Midbrain (tissue), 1 donor: Measurements from ENCODE around the gene SCTR.

Source experiments
- DNase-seq: peaks from one replicate; lab custom pipeline; 2025; lab: John Stamatoyannopoulos, UW

The SCTR gene

DNA sequence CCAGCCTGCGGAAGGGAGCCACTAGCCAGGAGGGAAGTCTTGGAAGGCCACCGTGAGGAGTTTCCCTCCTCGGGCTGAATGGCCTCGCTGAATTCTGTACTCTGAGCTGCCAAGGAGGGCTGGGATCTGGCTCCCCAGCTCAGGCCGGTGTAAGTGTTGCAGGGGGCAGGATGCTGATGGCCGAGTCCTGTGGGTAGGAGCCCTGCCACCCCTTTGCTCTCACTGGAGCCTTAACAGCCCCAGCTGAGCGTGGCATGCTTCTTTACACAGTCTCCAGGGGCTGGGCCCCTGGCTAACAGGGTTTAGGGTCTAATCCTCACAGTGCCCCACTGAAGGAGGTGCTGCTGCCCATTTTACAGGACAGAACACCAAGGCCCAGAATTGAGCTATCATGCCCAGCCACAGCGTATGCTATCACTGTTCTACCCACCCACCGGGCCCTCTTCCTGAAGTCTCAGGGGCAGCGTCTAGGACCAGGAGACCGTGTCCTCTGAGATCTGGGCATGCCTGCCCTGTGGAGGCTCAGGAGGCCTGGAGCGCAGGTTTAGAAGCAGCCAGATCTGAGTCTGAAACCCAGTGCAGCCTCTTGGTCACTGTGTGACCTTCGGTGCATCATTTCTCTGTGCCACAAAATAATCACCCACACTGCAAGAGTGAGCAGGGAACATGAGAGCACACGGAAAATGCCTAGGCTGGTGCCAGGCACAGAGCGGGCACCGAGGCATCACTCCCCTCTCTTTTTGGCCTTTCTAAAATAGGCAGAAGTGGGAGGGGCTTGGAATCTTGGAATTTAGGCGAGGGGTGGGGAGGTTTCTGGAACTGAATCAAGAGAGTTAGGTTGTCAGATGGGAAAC lies 49.7 kb downstream of the SCTR start:
- no peak for DNase-seq

DNA sequence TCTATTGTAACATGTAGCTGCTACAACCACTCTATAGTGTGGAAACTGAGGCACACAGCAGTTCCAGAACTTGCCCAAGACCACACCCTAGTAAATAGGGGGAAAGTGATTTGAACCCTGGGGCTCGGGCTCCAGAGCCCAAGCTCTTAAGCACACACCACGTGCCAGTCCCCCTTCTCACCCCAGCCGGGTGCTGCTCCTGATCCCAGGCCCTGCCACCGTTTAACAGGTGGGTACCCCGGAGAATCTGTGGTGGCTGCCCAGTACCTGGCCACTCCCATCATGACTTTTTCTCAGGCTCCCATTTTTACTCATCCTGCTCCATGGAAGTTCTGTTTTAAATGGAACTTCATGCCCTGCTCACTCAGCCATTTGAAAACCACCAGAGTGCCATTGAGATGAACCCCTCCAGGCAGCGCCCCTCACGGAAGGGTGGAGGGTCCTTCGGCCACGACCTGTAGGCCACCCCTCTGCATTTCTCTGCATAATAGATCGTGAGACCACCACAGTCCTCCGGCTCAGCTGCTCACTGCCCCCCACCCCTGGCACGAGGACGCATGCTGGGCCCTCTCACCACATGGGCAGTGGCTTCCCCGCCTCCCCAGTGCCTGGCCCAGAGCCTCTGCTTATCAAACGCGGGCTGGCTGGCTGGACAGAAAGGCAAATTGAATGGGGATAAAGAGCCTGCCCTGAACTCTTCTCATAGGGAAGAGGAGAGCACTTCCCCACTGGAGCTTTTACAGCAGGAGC lies 50.5 kb downstream of the SCTR start:
- DNase-seq: no peak

DNA sequence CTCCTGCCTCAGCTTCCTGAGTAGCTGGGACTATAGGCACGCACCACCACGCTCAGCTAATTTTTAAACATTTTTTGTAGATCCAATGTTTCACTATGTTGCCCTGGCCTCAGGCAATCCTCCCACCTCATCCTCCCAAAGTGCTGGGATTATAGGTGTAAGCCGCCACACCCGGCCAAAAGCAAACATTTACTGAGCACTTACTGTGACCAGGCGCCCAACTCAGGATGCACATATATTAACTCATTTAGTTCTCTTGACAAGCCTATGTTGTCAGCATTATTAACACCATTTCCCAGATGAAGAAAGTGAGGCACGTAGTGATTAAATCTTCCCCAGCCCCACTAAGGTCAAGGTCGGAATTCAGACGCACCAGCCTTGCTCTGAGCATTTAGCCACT lies 51.5 kb downstream of the SCTR start:
- DNase-seq: no peak

DNA sequence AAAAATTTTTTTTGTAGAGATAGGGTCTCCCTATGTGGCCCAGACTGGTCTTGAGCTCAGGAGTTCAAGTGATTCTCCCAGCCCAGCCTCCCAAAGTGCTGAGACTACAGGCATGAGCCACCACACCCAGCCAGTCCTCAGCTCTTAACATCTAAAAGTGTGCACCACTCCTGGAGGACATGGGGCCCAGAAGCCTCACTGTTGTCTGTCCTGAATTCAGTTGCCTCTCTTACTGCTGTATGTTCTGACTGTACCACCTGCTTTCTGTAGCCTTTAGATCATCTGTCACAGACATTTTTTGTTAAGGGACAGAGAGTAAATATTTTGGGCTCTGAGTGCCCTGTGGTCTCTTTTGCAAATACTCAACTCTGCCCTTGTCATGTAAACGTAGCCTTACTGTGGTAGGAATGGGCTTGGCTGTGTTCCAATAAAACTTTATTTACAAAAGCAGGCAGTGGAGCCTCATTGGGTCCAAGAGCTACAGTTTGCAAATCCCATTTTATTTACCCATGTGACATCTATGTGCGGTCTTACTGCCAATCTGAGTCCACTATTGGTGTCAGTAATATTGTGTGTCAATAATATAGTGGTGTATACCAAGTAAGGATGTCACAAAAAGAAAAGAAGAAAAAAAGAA lies 54.5 kb downstream of the SCTR start:
- DNase-seq: no peak

DNA sequence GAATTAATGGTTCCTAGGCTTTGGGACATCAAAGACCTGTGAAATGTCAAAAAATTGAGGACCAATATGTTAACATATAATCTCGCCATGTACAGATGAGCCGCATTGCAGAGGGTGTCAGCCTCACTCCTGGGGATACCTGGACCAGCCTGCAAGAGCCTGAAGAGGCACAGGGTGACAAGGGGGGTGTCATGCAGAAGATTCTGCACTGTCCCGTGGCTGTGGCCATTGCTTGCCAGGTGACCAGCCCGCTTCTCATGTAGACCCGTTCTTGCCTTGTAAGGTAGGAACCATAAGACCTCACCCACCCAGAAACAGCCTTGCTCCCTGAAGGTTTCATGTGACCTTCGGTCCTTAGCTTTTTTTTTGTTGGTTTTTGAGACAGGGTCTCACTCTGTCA lies 55.2 kb downstream of the SCTR start:
- DNase-seq: no peak

DNA sequence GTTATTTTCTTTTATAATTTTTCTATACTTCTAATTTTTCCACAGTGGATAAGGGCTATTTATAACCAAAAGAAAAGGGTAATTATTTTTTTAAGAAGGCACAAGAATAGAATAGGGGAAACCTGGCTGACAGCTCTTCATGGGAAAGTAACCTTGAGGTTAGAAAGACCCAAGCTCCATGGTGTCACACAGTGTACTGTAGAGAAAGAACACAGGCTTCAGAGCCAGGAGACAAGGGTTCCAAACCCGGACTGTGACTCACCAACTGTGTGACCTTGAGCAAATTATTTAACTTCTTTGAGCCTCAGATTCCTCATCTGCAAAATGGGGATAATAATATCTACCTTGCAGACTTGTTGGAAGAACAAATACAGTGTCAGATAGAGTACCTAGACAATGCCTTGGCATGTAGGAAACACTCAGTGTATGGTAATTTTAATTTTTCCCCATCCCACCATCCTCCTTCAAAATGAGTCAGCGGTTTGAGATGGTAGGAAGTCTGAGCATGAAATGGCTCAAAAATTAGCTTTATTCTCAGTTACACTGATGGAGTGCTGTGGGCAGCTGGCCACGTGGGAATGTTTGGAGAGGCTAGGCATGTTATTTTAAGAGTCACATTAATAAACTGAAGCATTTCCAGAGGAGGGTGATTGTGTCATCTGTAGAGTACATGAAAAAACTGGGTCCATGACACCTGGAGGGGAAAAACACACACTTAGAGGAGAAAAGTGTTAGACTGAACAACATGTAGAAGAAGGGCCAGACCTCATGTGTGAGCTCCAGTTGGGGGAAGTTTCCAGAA lies 55.9 kb downstream of the SCTR start:
- no peak for DNase-seq

DNA sequence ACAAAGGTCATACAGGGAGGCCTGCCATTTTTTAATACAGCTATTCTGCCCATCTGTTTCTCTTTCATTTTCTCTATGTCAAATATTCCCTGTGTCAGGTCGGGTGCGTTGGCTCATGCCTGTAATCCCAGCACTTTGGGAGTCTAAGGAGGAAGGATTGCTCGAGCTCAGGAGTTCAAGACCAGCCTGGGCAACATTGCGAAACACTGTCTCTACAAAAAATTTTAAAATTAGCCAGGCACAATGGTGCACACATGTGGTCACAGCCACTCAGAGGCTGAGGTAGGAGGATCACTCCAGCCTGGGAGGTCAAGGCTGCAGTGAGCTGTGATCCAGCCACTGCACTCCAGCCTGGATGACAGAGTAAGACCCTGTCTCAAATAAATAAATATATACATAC lies 57.9 kb downstream of the SCTR start:
- DNase-seq: no peak

DNA sequence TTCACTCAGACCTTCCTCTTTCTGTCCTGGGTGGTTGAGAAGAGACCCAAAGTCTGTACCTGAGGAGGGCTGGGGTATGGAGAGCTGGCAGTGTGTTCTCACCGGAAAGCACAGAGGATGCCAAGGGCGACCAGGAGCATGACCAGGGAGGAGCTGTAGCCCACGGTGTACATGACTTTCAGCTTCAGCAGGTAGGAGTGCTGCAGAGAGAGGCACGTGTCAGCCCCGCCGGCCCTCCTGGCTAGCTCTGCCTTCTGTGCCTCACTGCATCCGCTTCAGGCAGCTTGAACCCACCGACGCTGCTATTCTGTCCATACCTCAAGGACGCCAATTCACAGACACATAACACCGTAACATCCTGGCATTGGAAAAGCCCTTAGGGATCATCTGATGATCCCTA lies 58.6 kb downstream of the SCTR start:
- DNase-seq: no peak

DNA sequence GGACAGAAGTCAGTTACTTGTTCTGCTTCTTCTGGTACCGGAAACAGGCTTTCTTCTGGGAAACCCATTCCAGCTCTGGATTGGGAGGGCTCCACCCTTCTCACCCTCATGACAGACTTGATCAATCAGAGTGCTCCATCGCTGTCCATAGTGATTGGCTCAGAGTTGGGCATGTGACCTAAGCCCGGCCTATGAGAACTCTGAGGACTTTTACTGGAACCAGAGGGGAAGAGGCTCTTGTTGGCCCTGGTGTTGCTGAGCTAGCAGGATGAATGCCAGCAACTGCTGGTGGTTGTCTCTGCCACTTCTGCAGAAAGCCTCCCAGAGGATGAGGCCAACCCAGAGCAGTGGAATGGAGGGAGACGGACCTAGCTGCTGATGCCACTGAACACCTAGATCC lies 59.3 kb downstream of the SCTR start:
- DNase-seq: no peak

DNA sequence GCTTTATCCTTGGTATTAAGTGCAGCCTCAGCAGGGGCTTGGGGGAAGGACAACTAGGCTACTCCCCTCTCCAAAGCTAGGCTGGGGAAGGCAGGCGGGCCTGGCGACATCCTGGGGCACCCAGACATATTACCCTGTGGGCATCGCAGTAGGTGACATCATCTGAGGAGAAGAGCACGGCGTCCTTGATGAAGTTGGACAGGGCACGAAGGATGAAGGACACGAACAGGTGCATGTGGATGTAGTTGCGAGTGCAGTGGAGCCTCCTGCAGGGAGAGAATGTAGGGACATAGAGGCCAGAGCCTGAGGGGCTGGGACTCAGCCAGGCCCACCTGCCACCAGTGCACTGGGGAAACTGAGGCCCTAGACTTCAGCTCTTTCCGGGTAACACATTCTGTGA lies 60.3 kb downstream of the SCTR start:
- no peak for DNase-seq

DNA sequence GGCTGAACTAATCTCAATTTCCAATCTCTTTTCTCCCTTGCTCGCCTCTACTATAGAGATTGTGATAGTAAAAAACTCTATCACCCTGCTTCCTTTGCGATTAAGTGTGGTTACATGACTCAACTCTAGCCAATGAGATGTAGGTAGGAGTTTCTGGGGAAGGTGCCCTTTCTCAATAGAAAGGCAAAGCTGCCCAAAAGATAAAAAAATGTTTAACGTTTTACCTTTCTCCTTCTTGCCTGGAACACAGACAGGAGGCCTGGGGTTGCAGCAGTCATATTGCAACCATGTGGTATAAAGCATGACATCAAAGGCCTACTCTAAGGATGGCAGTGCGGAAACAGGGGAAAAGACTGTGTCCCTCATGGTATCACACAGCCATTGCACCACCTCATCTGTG lies 61.1 kb downstream of the SCTR start:
- DNase-seq: no peak

DNA sequence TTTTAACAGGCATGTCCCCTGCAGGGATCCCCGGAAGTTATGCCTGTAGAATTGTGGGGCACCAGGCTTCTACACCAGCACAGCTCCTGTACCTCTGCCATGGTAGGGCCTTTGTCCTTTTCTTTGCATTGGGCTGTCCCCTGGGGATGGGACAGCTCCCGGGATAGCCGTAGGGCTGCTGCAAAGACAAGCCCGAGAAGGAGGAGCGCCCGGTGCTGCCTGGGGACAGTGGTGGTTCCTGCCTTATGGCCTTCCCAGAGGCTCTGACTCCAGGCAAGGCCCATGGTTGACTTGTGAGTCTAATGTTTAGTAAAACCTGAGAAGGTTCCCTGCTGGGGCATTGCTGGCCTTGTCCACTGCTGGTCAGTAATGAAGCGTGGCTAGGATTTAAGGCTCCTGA lies 61.7 kb downstream of the SCTR start:
- no peak for DNase-seq

DNA sequence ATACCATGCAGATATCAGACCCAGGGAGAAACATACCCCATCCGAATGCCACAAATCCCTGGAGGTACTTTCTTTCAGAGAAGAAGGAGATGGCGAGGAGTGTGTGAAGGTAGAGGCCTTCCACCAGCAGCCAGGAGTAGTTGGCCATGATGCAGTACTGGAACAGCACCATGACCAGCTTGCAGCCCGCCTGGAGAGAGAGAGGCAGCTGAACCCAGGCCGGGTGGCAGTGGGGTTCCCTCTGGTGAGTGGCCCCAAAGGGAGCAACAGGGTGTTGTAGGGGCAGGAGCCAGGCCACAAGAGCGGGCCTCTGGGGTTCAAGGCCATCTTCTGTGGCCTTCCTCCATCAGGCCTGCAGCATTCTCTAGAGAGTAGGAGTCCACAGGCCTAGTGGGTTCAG lies 62.5 kb downstream of the SCTR start:
- no peak for DNase-seq

DNA sequence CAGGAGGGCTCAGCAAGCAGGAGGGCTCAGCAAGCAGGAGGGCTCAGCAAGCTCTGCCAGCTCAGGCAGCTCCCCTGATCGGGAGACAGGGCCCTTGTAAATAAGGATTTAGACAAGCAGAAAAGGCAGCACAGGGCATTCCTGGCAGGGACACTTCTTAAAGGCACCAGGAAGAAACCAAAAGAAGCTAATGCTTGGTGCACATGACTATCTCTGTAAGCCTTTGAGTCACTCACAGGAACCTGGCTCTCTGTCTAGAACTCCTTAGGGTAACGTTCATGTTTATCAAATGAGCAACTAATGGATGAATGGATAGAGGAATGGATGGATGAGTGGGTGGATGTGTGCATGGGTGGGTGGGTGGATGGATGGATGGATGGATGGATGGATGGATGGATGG lies 64.2 kb downstream of the SCTR start:
- DNase-seq: no peak

DNA sequence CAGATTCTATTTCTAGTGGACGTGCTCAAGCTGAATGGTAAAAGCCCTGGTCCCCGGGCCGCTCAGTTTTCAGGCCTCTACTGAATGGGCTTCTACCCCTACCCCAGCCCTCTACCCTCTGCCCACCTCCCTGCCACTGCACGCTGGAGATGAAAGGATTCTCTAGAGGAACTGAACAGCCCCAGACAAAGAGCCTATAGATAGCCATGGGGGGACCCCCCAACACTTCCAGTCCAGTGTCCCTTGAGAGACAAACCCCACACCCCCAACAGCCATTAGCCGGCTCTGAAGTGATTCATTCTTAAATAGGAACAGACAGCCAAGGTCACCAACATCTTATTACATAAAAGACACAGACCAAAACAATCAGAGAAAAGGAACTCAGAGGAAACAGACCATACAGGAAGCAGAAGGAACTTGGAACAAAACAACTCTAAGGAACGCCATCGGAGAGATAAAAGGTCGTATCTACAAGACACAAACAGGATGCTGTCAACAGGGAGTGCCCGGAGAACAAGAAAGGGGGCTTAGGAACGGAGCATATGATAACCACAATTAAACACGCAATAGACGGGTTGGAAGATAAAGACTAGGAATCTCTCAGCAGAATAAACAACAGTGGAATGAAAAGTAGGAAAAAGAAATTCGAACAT lies 69.1 kb downstream of the SCTR start:
- DNase-seq: no peak

DNA sequence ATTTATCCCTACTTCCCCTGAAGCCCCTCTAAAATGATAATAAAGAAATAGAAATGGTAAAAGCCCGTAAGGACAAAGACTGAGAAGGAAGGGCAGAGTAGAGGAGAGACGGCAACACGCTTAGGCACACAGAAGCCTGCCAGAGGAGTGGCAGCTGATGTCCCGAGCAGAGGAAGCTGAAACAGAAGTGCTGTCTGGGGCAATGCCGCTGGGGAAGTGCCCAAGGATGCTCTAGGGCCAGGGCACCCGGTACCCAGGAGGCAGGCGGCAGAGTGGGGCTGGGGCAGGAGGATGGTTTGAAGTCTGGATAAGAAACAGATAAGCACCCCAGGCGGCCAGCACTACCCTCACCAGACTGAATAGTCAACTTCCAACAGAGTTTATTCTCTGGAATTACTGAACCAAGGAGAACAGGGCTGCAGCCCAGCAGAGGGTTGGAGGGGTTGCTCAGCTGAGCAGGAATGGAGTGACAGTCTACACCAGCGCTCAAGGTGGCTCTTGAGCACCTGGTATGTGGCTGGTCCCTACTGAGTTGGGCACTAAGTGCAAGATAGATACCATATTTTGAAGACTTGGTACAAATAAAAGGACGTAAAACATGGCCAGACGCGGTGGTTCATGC lies 70.2 kb downstream of the SCTR start:
- DNase-seq: no peak

DNA sequence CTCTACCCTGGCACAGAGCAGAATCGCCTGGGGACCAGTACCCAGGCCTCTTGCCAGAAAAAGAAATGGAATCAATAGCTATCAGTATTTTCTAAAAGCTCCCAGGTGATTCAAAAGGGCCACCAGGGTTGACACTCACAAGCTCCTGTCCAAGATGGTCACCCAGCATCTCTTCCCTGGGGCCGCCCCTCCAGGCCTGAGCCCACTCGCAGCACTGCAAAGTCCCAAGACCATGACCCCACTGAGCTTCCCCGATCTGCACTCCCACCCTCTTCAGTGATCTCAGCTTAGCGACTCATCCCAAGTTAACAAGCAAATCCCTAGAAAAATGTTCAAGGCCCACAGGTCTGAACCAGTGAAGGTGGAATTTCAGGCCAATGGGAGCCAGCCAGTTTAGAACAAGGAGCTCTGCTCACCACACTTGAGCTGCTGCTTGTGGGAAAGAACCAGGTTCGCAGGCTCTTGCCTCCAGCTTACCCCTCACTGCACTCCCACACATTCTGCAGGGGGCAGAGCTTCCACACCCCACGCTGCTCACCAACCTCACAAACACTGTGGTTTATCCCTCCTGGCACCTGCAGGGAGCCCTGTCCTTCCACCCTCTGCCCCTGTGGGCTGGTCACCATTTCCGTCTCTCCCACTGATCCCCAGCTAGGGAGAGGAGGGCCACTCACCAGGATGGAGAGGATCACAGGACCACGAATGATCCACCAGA lies 72.8 kb downstream of the SCTR start:
- DNase-seq: no peak

DNA sequence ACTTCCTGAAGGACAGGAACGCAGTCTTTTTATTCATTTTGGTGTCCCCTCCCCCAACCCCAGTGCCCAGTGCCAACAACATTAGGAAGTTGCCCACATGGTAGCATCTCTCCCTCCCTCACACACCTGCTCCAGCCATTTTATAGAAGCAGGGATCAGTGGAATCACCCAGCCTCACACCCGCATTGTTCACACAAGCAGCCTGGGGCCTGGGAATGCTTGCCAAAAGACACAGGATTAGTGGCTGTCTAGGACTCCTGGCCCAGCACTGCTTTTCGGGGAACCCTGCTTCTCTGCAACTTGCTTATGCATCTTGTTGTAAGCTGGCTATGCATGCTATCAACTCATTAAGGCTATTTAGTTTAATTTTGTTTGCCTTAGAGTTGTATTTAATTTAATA lies 74.8 kb downstream of the SCTR start:
- no peak for DNase-seq

DNA sequence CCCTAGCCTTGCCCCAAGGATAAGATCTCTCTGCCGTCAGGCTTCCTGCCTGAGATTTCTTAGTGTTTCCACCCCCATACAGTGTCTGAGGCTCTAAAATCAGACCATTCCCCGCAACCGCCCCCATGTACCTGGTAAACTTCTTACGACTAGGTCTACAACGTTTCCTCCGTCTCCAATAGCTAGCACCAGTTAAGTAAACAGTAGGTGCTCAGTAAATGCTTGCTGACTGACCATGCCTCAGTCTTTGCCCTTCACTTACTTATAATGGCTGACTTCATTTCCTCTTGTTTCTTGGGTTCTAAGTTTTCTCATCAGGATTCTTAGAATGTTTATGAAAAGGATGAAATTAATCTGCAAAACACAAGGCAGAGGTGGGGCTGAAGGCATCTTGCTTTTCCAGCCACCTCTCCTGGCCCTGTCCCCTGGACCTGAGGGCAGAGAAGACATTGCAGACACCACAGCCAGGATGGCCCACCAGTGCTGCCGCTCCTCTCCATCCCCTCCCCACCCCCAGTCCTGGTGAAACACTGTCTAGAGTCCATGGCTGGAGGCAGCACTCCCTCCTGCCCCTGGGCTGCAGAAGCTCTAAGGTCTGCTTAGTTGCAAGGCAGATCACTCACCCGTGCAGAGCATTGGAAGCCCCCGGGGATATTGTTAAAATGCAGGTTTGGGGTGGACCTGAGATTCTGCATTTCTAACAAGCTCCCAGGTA lies 75.7 kb downstream of the SCTR start:
- no peak for DNase-seq

DNA sequence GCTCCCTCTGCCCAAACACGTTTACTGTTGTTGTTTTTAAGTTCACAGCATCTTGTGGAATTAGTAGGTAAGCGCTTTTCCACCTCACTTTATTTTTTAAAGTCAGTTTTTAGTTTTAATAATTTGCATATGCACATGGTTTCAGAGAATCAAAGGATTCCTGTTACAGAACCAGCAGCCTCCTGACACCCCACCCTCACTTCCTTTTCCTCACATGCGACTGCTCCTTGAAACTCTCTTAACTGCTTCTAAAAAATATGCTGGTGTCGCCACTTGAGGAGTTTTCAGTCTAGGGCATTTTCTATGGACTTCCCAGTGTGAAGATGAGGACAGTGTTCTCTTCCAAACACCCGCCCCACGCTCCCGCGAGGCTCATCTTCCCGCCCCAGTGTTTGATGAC lies 78.2 kb downstream of the SCTR start:
- no peak for DNase-seq
